A204.1 (cell line): Measurements from ENCODE around the gene ASPRV1.
"Not testable (repeated sequence)": the region's sequence is repeated elsewhere in the genome, so short reads cannot be mapped to it uniquely, and the experiment has no call there.

Experiments used
- FAIRE-seq: peaks from 2 replicates; lab custom pipeline; 2012; peaks lifted over from hg19 to GRCh38; lab: Jason Lieb, UNC

The ASPRV1 gene

GRCh38 chr2:69961496-69961895 lies at the start of gene ASPRV1:
Gene ASPRV1, minus strand, starts transcription at chr2:69961631. Its CDS starts 195 bp downstream, at chr2:69961436.
- FAIRE-seq: no peak

- FAIRE-seq: no peak
Measured at GRCh38 chr2:70010576-70011111, 49.2 kb upstream of the ASPRV1 start.

DNA sequence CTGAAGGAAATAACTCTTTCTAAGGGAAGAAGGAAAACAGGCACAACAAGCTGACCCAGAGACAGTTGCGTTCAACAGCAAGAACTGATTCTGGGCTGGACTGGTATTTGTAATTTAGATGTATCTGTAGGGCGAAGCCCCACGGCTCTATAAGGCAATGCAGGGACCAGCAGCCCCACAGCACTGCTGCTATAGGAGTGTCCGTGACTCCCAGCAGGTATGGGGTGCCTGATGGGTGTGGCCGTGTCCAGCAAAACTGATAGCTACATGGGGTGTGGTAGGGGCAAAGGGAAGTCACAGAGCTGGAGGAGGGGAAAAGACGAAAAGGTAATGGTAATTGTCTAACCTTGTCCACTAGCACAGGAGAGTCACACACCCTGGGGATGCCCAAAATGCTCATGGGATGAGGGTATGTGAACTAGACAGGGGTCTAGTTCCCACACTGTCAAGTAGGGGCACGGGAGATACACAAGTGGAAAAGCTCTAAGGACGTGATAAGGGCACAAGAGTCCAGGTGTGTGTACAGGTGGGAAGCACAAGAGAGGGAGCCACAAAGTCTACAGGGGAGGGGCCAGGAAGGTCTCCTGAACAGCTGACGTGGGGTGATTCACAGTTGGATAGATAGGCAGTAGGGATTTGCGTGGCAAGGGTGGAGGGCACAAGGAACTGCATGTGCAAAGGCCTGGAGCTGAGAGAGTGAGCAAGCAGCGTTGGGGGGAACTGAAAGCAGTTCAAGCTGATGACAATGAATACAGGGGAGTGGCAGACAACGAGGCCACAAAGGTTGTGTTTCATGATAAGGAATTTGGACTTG lies 48.5 kb upstream of the ASPRV1 start:
- FAIRE-seq: no peak

- FAIRE-seq: no peak
Measured at GRCh38 chr2:70008290-70008689, 46.9 kb upstream of the ASPRV1 start.

DNA sequence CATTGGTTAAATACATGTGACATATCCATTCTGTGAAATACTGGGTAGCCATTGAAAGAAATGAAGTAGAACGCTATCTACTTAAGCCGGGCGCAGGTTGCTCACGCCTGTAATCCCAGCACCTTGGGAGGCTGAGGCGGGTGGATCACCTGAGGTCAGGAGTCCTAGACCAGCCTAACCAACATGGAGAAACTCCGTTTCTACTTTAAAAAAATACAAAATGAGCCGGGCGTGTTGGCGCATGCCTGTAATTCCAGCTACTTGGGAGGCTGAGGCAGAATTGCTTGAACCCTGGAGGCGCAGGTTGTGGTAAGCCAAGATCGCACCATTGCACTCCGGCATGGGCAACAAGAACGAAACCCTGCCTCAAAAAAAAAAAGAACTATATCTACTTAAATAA lies 45.7 kb upstream of the ASPRV1 start:
- no peak for FAIRE-seq

GRCh38 chr2:70006447-70006784 lies 45.0 kb upstream of the ASPRV1 start:
- no peak for FAIRE-seq

DNA sequence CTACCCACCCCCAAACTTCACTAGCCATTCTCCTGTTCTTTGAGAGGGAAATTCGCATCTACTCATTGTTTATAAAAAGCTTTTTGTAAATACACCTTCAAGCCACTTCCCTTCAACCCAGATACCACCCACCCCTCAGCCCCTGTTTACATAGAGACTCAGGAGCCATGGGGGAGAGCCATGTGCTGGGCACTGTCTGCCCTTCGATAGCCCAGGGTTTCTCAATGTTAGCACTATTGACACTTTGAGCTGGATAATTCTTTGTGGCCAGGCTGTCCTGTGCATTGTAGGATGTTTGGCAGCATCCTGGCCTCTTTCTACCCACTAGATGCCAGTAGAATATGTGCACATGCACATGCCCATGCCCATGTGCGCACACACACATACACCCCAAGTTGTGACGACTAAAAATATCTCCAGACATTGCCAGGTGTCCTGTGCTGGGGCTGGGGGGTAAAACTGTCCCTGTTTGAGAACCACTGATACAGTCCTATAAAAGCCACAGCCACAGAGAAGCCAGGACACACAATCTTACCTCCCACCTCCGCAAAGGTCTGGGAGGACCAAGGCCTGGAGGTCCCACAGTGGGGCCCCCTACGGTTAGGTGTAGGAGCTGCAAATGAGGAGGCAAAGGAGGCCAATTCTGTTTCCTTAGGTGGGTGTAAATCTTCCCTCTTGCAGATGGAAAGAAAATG lies 44.5 kb upstream of the ASPRV1 start:
- FAIRE-seq: no peak

DNA sequence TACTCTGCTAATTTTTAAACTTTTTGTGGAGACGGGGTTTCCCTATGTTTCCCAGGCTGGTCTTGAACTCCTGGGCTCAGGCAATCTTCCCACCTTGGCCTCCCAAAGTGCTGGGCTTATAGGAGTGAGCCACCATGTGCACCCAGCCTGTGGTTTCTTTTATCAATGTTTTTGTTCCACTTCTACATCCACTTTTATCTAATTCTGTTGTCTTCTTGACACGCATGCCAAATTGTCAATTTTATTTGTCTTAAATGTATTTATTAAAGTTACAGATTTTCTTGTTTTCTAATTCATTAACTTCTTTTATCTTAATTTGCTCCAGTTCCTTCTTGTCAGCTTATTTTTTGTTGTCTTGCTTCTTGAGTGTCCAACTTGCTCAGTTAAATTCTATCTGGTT lies 43.8 kb upstream of the ASPRV1 start:
- FAIRE-seq: no peak

DNA sequence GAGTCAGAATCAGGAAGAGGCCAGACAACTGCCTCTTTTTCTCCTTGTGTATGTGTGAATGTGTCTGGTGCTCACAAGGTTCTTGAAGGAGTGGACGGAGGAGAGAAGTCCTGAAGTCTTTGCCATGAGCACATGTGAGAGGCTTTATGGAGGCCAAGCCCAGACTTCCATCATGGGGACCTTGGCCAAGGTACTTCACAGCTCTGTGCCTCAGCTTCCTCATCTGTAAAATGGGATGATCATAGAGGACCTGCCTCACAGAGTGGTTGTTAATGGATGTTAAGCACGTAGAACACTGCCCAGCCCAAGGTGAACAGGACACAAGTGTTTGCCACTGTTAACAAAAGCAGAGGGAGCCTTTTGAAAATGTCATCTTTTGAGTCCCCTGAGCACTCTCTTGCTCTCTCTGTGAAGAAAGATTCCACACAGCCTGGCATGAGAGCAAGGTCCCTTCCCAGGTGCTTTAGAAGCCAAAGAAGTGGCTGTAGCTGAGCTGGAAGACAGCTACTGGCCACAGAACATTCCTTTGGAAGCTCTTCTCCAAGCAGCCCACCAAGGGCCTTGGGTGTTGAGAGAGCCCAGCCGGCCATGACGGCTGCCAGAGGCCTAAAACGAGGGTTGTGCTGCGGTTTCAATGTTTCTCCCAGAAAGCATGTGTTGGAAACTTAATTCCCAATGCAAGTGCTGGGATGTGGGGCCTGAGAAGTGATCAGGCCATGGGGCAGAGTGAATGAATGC lies 41.8 kb upstream of the ASPRV1 start:
- no peak for FAIRE-seq

GRCh38 chr2:70002241-70002899 lies 40.9 kb upstream of the ASPRV1 start:
- no peak for FAIRE-seq

DNA sequence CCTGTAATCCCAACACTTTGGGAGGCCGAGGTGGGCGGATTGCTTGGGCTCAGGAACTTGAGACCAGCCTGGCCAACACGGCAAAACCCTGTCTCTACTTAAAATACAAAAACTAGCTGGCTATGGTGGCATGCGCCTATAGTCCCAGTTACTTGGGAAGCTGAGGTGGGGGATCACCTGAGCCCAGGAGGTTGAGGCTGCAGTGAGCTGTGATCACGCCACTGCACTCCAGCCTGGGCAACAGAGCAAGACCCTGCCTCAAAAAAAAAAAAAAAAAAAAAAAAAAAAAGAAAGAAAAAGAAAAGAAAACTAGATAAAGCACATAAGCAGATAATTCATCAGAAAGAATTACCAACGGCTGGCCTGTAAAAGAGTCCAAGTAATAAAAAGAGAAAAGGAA lies 39.1 kb upstream of the ASPRV1 start:
- not testable (repeated sequence) for FAIRE-seq

DNA sequence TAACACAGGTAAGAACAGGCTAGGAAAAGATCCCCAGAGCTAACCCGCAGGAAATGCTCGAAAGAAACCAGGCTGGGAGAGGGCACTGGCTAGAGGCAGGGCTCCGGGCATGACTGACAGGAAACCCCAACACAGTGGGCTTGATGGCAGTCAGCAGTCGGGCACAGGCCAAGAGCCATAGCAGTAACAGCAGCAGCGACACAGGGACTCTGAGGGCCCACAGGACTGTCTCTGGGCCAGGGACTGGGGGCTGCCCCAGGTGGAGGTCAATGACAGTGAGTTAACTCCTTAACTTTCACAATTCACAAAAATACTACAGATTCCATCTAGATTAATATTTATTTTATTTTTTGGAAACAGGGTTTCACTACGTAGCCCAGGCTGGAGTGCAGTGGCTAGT lies 37.3 kb upstream of the ASPRV1 start:
- FAIRE-seq: no peak

- no peak for FAIRE-seq
Measured at GRCh38 chr2:69997015-69997830, 35.8 kb upstream of the ASPRV1 start.

GRCh38 chr2:69995511-69995910 lies 34.1 kb upstream of the ASPRV1 start:
- no peak for FAIRE-seq

- FAIRE-seq: no peak
Measured at GRCh38 chr2:69994166-69994565, 32.7 kb upstream of the ASPRV1 start.

- no peak for FAIRE-seq
Measured at GRCh38 chr2:69993708-69994107, 32.3 kb upstream of the ASPRV1 start.

- FAIRE-seq: no peak
Measured at GRCh38 chr2:69993048-69993565, 31.7 kb upstream of the ASPRV1 start.

DNA sequence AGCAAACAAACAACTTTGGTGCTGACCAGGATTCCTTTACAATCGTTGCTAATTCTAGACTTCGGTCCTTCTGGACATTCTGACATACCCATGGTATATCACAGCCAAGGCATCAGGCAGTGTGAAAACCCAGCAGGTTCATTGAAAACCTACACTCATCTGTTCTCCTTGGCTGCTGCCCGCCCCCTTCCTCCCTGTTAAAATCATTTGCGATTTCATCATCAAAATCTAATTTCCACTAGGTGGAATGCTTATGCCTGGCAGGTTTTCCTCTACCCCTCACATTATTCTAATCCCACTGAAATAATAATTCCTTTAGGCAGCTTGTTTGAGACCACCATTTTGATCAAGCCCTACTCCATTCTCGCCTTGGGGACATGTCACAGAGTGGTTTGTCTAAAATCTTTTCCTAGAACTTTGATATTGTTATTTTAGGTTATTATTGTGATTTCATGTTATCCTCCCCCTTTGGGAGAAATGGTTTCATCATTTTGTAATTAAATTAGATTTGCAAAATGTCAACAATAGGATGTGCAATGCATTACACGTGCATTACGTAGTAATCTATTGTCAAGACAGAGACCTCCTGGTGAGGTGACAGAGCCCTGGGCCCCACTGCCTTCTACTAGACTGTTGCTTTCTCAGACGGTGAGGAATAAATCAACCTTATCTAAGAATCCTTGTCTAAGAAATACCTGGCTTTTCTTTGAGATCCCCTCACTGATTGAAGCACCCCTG lies 31.0 kb upstream of the ASPRV1 start:
- FAIRE-seq: no peak

DNA sequence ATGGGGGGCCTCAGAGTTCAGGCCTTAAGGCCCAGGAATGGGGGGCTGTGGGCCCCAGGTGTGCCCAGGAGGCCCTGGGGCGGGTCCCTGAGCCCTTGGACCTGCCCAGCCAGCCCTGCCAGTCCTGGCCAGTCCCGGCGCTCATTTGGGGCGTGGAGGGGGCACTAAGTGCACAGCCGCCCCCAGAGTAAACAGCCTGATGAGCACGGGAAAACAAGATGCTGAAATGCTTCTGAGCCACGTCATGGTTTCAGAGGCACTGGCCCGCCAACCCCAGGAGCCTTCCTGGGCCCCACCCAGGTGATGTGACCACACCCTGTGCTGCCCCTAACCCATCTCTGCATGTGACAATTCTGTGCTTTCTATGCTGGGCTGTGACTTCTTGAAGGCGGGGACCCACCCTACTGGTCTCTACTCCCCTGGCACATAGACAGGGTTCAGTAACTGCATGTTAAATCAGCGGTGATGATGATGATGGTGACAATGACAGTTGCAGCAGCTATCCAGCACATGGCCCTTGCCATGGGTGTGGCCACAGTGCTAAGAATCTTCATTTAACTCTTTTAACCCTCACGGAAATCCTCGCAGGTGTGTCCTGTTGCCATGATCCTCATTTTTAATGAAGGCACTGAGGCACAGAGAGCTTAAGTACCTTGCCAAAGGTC lies 28.1 kb upstream of the ASPRV1 start:
- no peak for FAIRE-seq

DNA sequence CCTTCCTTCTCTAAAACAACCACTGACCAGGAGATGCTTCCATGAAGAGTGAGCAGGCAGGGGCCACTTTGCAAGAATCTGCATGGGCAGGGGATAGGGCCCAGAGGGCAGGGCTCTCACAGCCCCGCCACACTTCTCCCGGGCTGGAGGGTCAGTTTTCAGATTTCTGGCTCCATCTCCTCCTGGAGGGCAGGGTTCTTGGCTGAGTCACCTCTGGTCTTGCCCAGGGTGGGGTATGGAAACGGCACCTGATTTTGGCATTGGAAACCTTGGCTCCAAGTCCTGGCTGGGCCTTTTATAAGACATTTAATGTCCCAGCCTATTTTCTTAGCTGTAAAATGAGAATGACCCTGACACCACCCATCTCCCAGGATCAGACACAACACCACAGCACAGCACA lies 27.6 kb upstream of the ASPRV1 start:
- no peak for FAIRE-seq
